Kidney glomerular epithelial cell (primary cell): ENCODE results near the gene PLD2.
A peak's percentile ranks its signal among the peaks of the same experiment; 100 is the strongest.
"Not testable (repeated sequence)": the region's sequence is repeated elsewhere in the genome, so short reads cannot be mapped to it uniquely, and the experiment has no call there.

Experiments
- DNase-seq: peaks from one replicate; lab custom pipeline; 2025; lab: John Stamatoyannopoulos, UW

PLD2 gene

GRCh38 chr17:4856937-4857314 lies 50.0 kb downstream of the PLD2 start:
- DNase-seq: no peak

- not testable (repeated sequence) for DNase-seq
Measured at GRCh38 chr17:4857347-4857746, 50.4 kb downstream of the PLD2 start.

GRCh38 chr17:4858068-4858881 lies 51.3 kb downstream of the PLD2 start:
- no peak for DNase-seq

GRCh38 chr17:4858882-4859260 lies 51.9 kb downstream of the PLD2 start:
- peak; percentile 45 for DNase-seq

GRCh38 chr17:4859816-4860625 lies 53.1 kb downstream of the PLD2 start:
- DNase-seq: no peak

GRCh38 chr17:4860651-4861050 lies 53.7 kb downstream of the PLD2 start:
- no peak for DNase-seq

GRCh38 chr17:4861052-4861451 lies 54.1 kb downstream of the PLD2 start:
- no peak for DNase-seq

- DNase-seq: no peak
Measured at GRCh38 chr17:4862720-4863119, 55.8 kb downstream of the PLD2 start.

- DNase-seq: no peak
Measured at GRCh38 chr17:4863321-4863720, 56.4 kb downstream of the PLD2 start.

GRCh38 chr17:4867535-4867934 lies 60.6 kb downstream of the PLD2 start:
- DNase-seq: not testable (repeated sequence)

GRCh38 chr17:4869058-4869998 lies 62.4 kb downstream of the PLD2 start:
- DNase-seq: not testable (repeated sequence)

GRCh38 chr17:4870855-4871254 lies 63.9 kb downstream of the PLD2 start:
- no peak for DNase-seq

GRCh38 chr17:4872786-4873185 lies 65.8 kb downstream of the PLD2 start:
- DNase-seq: no peak
